Skin of body (tissue), 2 donors: ENCODE results near the gene C22orf15. TPM values are rescaled to one million over a fixed set of nuclear protein-coding genes. Genes with fewer than 3 reads are reported as not detected.
"Not testable (repeated sequence)": the region's sequence is repeated elsewhere in the genome, so short reads cannot be mapped to it uniquely, and the experiment has no call there.

Source experiments
- DNase-seq: peaks from one replicate; lab custom pipeline; 2025; lab: John Stamatoyannopoulos, UW
- total RNA-seq: library from RNA; depleted of rRNA; stranded (reverse); fragments of >200 nt; gene quantifications from one replicate; pipeline ENCODE4 v1.2.3, GENCODE V29; 2014

Gene C22orf15, protein sequence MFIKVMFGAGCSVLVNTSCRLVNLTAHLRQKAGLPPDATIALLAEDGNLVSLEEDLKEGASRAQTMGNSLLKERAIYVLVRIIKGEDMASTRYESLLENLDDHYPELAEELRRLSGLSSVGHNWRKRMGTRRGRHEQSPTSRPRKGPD
- 0.30 TPM for total RNA-seq

DNA sequence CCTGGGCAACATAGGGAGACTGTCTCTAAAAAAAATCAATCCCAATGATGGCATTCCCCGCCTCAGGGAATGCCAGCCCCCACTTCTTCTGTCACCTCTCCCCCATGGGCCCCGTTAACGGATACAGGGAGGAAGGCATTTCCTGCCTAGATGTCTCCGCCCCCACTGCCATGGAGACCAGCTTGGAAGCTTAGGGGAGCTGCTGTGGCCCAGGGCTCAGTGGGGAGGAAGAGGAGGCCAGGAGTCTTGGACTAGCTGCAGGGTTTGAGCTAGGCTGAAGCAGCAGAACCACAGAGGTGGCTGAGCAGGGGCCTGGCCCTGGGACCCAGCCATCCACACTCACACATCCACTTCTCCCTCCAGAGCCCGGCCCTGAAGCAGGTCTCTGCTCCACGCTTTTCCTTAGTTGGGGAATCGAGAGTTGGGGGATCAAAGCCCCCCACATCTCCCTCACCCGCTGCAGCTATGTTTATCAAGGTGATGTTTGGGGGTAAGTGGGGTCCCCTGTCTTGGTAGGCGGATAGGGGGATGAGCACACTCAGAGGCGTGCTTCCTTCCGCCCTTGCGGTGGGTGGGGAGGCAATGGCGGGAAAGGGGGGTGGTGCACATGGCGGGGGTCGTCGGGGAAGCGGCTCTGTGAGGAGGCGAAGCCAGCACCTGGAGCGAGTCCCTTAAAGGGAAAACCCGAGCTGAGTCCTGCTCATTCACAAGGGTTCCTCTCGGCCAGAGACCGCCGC, at the start of gene C22orf15:
TSS of gene C22orf15 (plus strand) at position 149 of the 737 bp plus-strand sequence. CDS start at position 466, 317 bp downstream.
- DNase-seq: no peak

- DNase-seq: no peak
Observed at GRCh38 chr22:23713696-23714595, 48.8 kb upstream of the C22orf15 start.

- DNase-seq: no peak
Observed at GRCh38 chr22:23714596-23715578, 47.9 kb upstream of the C22orf15 start.

- no peak for DNase-seq
Observed at GRCh38 chr22:23715806-23716375, 46.9 kb upstream of the C22orf15 start.

GRCh38 chr22:23716811-23717801, 45.7 kb upstream of the C22orf15 start:
- peak; percentile 68 for DNase-seq

DNA sequence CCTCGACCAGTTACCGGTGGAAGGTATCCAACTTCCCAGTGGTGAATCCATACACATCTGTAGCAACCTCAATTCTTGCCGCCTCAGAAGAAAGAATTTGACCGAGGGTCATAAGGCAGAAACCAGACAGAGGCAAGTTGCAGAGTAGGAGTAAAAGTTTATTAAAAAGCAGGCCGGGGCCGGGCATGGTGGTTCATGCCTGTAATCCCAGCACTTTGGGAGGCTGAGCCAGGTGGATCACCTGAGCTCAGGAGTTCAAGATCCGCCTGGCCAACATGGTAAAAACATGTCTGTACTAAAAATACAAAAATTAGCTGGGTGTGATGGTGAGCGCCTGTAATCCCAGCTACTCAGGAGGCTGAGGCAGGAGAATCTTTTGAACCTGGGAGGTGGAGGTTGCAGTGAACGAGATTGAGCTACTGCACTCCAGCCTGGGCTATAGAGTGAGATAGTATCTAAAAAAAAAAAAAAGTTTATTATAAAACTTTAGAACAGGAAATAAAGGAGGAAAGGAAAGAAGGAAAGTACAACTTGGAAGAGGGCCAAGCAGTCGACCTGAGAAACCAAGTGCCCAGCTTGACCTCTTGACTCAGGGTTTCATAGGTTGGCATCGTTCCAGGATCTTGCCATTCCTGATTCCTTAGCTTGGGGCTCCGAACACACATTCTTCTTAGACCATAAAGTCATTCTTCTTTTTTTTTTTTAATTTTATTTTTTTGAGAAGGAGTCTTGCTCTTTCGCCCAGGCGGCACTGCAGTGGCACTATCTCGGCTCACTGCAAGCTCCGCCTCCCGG, 44.2 kb upstream of the C22orf15 start:
- DNase-seq: no peak

DNA sequence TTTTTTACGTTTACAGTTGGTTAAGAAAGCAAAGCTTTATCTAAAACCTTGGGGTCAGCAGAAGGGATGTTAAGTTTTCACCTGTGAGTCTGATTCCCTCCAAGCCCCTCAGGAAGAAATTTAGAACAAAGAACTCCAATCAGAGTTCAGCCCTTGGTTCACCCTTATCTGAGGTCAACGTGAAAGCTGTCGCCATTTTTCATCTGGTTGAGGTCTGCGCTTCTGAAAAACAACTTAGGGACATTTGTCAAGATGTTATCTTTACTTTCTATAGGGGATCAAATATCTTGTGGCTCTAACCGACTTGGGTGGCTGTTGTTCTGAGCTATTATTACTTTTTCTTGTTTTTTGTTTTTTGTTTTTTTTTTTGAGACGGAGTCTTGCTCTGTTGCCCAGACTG, 41.9 kb upstream of the C22orf15 start:
- no peak for DNase-seq

DNA sequence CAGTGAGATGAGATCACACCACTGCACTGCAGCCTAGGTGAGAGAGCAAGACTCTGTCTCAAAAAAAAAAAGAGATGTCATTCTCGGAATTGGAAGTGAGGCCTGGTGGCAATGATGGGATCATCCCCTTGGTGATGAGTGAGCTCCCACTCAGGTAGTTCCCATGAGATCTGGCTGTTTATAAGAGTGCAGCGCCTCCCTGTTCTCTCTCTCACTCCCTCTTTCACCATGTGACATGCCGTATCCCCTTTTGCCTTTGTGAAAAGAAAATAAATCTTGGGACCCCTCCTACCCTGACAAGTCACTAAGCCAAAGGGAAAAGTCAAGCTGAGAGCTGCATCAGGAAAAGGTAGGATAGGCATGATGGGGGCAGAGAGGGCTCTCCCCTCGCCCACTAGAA, 40.6 kb upstream of the C22orf15 start:
- no peak for DNase-seq

DNA sequence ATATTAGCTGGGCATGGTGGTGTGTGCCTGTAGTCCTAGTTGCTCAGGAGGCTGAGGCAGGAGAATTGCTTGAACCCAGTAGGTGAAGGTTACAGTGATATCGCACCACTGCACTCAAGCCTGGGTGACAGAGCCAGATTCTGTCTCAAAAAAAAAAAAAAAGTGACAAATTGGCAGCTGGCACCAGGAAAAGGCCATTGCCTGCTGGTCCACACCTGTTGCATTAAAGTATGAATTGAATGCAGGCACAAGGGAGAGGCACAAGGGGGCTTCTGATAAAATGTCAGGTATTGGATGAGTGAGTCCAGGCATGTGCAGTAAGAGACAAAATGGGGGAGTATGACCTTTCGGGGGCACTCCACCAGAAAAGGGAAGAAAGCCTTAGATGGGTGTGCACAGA, 40.1 kb upstream of the C22orf15 start:
- no peak for DNase-seq

GRCh38 chr22:23728108-23728507, 34.7 kb upstream of the C22orf15 start:
- DNase-seq: not testable (repeated sequence)

DNA sequence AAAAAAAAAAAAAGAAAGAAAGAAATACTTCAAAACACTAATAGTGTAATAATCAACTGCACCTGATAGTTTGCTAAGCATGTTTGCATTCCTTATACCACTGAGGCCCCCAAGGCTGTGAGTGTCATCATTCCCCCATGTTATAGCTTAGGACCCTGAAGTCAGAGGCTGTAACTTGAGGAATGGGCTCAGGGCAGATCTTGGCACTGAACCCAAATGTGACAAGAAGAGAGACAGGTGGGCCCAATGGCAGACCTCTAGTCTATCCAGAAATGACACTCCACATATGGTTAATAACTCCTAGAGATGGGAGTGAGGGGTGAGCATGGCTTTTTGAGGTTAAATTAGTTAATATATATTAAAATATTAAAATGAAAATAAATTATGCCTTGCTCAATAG, 25.1 kb upstream of the C22orf15 start:
- DNase-seq: no peak

DNA sequence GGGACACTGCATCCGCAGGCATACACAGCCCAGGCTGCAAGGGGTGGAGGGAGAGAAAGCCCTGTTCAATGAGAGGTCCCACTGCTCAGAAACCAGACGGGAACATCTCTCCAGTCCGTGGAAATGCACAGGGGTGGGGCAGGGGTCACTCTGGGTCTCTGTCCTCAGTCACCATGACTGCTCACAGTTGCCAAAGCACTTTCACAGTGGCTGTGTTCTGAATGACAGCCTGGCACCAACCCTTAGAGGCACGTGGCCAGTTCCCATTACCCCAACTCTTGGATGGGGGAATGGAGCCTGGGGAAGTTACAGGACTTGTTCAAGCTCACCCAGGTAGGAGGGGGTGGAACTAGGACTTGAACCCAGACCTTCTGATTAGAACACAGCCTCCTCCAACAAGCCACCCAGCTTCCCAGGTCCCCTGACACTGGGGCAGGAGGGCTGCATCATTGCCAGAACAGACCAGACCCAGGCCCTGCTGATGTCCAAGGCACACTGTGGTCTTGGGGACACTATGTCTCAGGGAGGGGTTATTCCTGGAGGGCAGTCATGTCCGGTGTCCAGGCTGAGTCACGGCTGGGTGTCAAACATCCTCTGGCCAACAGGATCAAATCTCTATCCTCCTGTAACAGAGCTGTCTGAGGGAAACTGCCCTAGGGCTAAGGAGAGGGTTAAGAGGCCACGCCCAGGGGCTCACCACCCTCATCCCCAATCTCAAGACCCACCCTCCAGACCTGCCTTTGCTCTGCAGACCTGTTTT, 20.1 kb upstream of the C22orf15 start:
- DNase-seq: no peak

DNA sequence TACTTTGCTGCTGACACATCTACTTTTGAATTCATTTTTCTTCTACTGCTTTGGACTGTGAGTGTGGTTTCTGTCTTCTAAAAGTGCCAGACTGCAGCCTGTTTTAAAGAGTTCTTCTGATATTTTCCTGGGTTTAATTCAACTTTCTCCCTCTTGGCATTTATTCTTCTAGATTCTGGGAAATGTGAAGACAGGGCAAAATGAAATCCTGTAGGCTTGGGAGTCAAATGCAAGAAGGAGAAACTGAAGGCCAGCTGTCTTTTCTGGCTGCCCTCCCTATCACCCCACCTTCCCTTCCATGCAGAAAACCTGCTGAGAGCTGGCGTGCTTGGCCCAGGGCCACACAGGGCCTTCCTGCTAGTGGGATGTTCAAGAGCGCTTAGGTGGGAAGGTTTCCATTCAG, 19.5 kb upstream of the C22orf15 start:
- no peak for DNase-seq

GRCh38 chr22:23744001-23744400, 18.8 kb upstream of the C22orf15 start:
- no peak for DNase-seq

GRCh38 chr22:23744485-23744884, 18.3 kb upstream of the C22orf15 start:
- no peak for DNase-seq

GRCh38 chr22:23745791-23746190, 17.0 kb upstream of the C22orf15 start:
- DNase-seq: no peak

DNA sequence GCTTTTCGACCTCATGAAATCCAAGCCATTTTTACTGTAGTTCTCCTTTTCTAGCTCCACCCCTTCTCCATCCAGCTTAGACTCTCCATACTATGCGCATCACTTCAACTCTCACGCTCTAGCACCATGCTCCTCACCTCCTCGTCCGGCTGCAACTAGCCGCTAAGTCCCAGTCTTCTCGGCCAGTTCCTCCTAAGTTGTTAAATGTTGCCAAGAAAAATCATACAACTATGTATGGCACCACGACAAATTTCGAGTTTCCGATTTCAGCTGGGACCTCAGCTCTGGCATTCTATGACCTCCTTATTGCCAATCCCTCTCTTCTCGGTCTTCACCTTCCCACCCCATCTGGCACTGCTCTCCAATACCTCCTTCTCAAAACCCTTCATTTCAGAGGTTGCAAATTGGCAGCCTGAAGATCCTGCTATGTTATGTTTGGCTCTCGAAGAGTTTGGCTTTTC, 12.9 kb upstream of the C22orf15 start:
- DNase-seq: no peak

GRCh38 chr22:23750367-23750713, 12.4 kb upstream of the C22orf15 start:
- DNase-seq: no peak
